ENCODE data around the gene ATP2C1.

DNA sequence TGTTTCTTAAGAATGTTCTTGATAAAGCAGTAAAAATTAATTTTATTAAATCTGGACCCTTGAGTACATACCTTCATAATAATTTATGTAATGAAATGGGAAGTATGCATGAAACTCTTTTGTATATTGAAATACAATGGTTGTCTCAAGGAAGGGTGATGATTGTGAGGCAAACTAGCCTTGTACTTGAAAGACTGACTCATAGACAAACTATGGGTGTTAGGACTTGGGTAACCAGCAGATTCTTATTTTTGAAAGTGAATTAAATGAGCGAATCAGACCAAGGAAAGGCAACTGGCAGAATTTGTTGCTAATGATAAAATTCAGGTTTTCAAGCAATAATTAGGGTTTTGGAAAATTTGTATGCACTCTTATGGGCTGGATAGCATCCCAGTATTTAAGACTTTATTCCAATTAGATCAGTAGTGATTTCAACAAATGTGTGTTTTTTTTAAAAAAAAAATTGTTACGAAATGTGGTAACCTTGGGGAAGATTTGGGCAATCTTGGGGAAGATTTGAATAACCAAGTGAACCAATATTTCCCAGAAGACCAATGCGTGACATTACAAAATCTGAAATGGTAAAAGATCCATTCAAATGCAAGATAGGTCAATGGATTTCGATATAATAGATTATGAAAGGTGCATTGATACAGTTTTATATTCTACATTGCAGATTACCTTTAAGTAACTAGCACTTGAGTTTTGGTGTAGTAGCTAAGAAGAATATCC lies 42.0 kb downstream of the ATP2C1 start:
- TF ChIP-seq POLR2A (IDR thresholded peaks at IDR 0.05; ENCODE audit: low read length) = no peak
- TF ChIP-seq GATA1 (IDR thresholded peaks at IDR 0.05; ENCODE audit: low read depth, low read length) = no peak
